Left ventricle myocardium inferior (tissue), 1 donor: ENCODE measurements around the gene NRP1. TPM values are rescaled to one million over a fixed set of nuclear protein-coding genes. Genes with fewer than 3 reads are reported as not detected.

Source experiments
- DNase-seq: peaks from one replicate; pipeline ENCODE4 v3.0.0-alpha.2; 2020
- H3K27ac ChIP-seq: fragments of 200-600 bp; replicated peaks from 2 replicates; pipeline ENCODE4 v1.8.0; 2021
- H3K27me3 ChIP-seq: fragments of 200-600 bp; 2 replicates; pipeline ENCODE4 v1.8.0; 2021; ENCODE audit warnings: low read depth
- H3K36me3 ChIP-seq: fragments of 200-600 bp; 2 replicates; pipeline ENCODE4 v1.8.0; 2021
- H3K4me1 ChIP-seq: fragments of 200-600 bp; 2 replicates; pipeline ENCODE4 v1.8.0; 2021
- H3K4me3 ChIP-seq: fragments of 200-600 bp; 2 replicates; pipeline ENCODE4 v1.8.0; 2021; ENCODE audit warnings: mild to moderate bottlenecking, moderate library complexity
- H3K9me3 ChIP-seq: fragments of 200-600 bp; replicated peaks from 2 replicates; pipeline ENCODE4 v1.8.0; 2021
- CTCF ChIP-seq: fragments of 200-600 bp; IDR thresholded peaks from 2 replicates; pipeline ENCODE4 v1.8.0; 2021; ENCODE audit warnings: antibody characterized with exemption, mild to moderate bottlenecking, borderline replicate concordance
- intact Hi-C: fragments of 100-400 bp; cut with micrococcal nuclease; formaldehyde crosslinking; loops from one replicate; pipeline ENCODE4 v1.11.0; 2022
- total RNA-seq: library from RNA; stranded (reverse); fragmentation: NEBNext Ultra II Directional; extraction: Animal tissue kit (Norgen Biotek cat#: 25700); gene quantifications from one replicate; pipeline ENCODE4 v1.2.1, GENCODE V29; 2021
- donor health status: DM: no; HTN: yes; CAD: no; lungs with severe emphysema.

NRP1 gene
- total RNA-seq, 1 donor from 2014 or later: 168 TPM

DNA sequence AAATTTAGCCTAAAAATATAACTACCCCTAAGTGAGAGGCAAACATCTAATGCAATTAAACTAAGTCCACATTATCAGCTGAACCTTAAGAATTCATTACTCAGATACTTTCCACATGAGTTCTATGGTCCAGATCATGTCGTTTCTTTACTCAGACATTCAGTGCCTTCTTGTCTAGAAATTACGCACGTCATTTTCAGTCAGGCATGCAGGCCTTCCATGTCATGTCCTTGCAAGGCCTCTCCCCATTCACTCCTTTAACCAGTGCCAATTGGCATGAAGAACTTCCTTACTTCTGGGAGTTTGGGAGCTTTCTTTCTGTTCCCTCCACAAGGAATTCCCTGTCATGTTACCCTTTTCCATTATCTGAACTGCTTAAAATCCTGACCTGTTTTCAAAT is 118.8 kb downstream of the NRP1 start:
- intact Hi-C loops: no loop called here
- TF ChIP-seq CTCF: no peak
- H3K4me3 ChIP-seq: no peak overlapping the region
- H3K9me3 ChIP-seq: no peaks in the 10 kb centered on the region
- DNase-seq: no peak
- peaks cover 100% of the 10 kb centered on the region for H3K4me1 ChIP-seq
- H3K27me3 ChIP-seq: no peaks in the 10 kb centered on the region
- H3K27ac ChIP-seq: peak overlapping the region; percentile 76
- H3K36me3 ChIP-seq: peaks cover 97% of the 10 kb centered on the region

- intact Hi-C loops: no loop called here
- Histone ChIP-seq H3K9me3 (no peaks in the 10 kb centered on the region), H3K27me3 (no peaks in the 10 kb centered on the region), H3K36me3 (peaks cover 97% of the 10 kb centered on the region), H3K4me1 (peaks cover 99% of the 10 kb centered on the region), H3K4me3 (no peak overlapping the region), H3K27ac (peak overlapping the region; percentile 76)
- no peak for TF ChIP-seq CTCF
- DNase-seq: no peak
Observed at GRCh38 chr10:33215154-33215553, 119.3 kb downstream of the NRP1 start.

- peaks cover 89% of the 10 kb centered on the region for H3K4me1 ChIP-seq
- H3K27me3 ChIP-seq: no peaks in the 10 kb centered on the region
- no peak overlapping the region for H3K4me3 ChIP-seq
- peaks cover 100% of the 10 kb centered on the region for H3K36me3 ChIP-seq
- no peaks in the 10 kb centered on the region for H3K9me3 ChIP-seq
- no peak for TF ChIP-seq CTCF
- intact Hi-C loops: no loop called here
- no peak for DNase-seq
- H3K27ac ChIP-seq: peak overlapping the region; percentile 76
Observed at GRCh38 chr10:33214174-33214573, 120.3 kb downstream of the NRP1 start.

GRCh38 chr10:33212061-33212748 is 122.3 kb downstream of the NRP1 start:
- peak overlapping the region; percentile 76 for H3K27ac ChIP-seq
- no peak overlapping the region for H3K4me3 ChIP-seq
- no peak for TF ChIP-seq CTCF
- H3K36me3 ChIP-seq: peaks cover 99% of the 10 kb centered on the region
- peaks cover 69% of the 10 kb centered on the region for H3K4me1 ChIP-seq
- intact Hi-C loops: no loop called here
- no peaks in the 10 kb centered on the region for H3K27me3 ChIP-seq
- no peak for DNase-seq
- no peaks in the 10 kb centered on the region for H3K9me3 ChIP-seq

- intact Hi-C loops: no loop called here
- DNase-seq: peak; percentile 59
- no peaks in the 10 kb centered on the region for H3K9me3 ChIP-seq
- peaks cover 99% of the 10 kb centered on the region for H3K36me3 ChIP-seq
- peaks cover 66% of the 10 kb centered on the region for H3K4me1 ChIP-seq
- H3K27me3 ChIP-seq: no peaks in the 10 kb centered on the region
- no peak overlapping the region for H3K4me3 ChIP-seq
- peak overlapping the region; percentile 76 for H3K27ac ChIP-seq
- no peak for TF ChIP-seq CTCF
Observed at GRCh38 chr10:33211106-33211878, 123.2 kb downstream of the NRP1 start.
